Brain microvascular endothelial cell (primary cell): ENCODE results near the gene RRP1.

Experiments used
- DNase-seq: peaks from one replicate; pipeline ENCODE4 v3.0.0-alpha.2; 2020
- H3K27ac ChIP-seq: fragments of 250-450 bp; sonication (Bioruptor Pico); 2 replicates; pipeline ENCODE4 v1.5.1; 2020; ENCODE audit warnings: mild to moderate bottlenecking, moderate library complexity
- H3K27me3 ChIP-seq: fragments of 250-450 bp; sonication (Bioruptor Pico); replicated peaks from 2 replicates; pipeline ENCODE4 v1.5.1; 2020; ENCODE audit warnings: mild to moderate bottlenecking
- H3K36me3 ChIP-seq: fragments of 250-450 bp; sonication (Bioruptor Pico); replicated peaks from 2 replicates; pipeline ENCODE4 v1.5.1; 2020; ENCODE audit warnings: mild to moderate bottlenecking
- H3K4me3 ChIP-seq: 2 replicates; pipeline ENCODE4 v1.5.1; 2011; ENCODE audit warnings: low read depth, mild to moderate bottlenecking, control low read depth, low read length, moderate library complexity
- CTCF ChIP-seq: IDR thresholded peaks from 2 replicates; pipeline ENCODE4 v1.5.1; 2011; ENCODE audit warnings: low read depth, mild to moderate bottlenecking, moderate library complexity, low read length, control low read depth, inconsistent platforms; ENCODE audit errors: missing control alignments
- in situ Hi-C: cut with HindIII; loops from 2 replicates; pipeline ENCODE4 v1.10.0; 2017; ENCODE audit warnings: low sequenced_read_pairs, low pct_ligation_motif_present

Gene RRP1

GRCh38 chr21:43767498-43767983, 21.8 kb upstream of the RRP1 start:
- no peak for TF ChIP-seq CTCF
- in situ Hi-C loops: no loop called here
- no peak for DNase-seq
- H3K4me3 ChIP-seq: no peak overlapping the region
- H3K36me3 ChIP-seq: peaks cover 8% of the 10 kb centered on the region
- H3K27me3 ChIP-seq: no peaks in the 10 kb centered on the region
- H3K27ac ChIP-seq: peak overlapping the region; percentile 65

- peaks cover 11% of the 10 kb centered on the region for H3K36me3 ChIP-seq
- TF ChIP-seq CTCF: no peak
- in situ Hi-C loops: no loop called here
- H3K27ac ChIP-seq: peak overlapping the region; percentile 65
- H3K4me3 ChIP-seq: no peak overlapping the region
- H3K27me3 ChIP-seq: no peaks in the 10 kb centered on the region
- DNase-seq: peak; percentile 75
These were observed 21.2 kb upstream of the RRP1 start for GRCh38 chr21:43767984-43768867.

- no peaks in the 10 kb centered on the region for H3K27me3 ChIP-seq
- no peak overlapping the region for H3K4me3 ChIP-seq
- no peak for TF ChIP-seq CTCF
- no peak for DNase-seq
- H3K27ac ChIP-seq: peak overlapping the region; percentile 65
- in situ Hi-C loops: no loop called here
- H3K36me3 ChIP-seq: peaks cover 14% of the 10 kb centered on the region
These were observed 20.6 kb upstream of the RRP1 start for GRCh38 chr21:43768868-43769167.

- Histone ChIP-seq H3K36me3 (peaks cover 17% of the 10 kb centered on the region), H3K4me3 (no peak overlapping the region), H3K27me3 (no peaks in the 10 kb centered on the region), H3K27ac (no peak overlapping the region)
- no peak for DNase-seq
- no peak for TF ChIP-seq CTCF
- in situ Hi-C loops: no loop called here
These were observed 19.9 kb upstream of the RRP1 start for GRCh38 chr21:43769325-43769958.

GRCh38 chr21:43770066-43770655, 19.2 kb upstream of the RRP1 start:
- H3K27ac ChIP-seq: no peak overlapping the region
- no peak for TF ChIP-seq CTCF
- H3K36me3 ChIP-seq: peaks cover 17% of the 10 kb centered on the region
- H3K27me3 ChIP-seq: no peaks in the 10 kb centered on the region
- DNase-seq: no peak
- H3K4me3 ChIP-seq: no peak overlapping the region
- in situ Hi-C loops: no loop called here
